HL-60 (cell line): Measurements from ENCODE around the gene EFNA3.

ENCODE experiments used
- CTCF ChIP-seq: IDR thresholded peaks from one replicate; pipeline ENCODE4 v1.5.1; 2011; ENCODE audit warnings: low read length, control low read depth, inconsistent platforms; ENCODE audit not compliant: insufficient read depth
- REST ChIP-seq: IDR thresholded peaks from 2 replicates; pipeline ENCODE4 v1.6.1; 2012; ENCODE audit warnings: low read depth; ENCODE audit not compliant: insufficient replicate concordance

- TF ChIP-seq REST (no peak), CTCF (no peak)
Measured at GRCh38 chr1:155048449-155049334, 29.9 kb upstream of the EFNA3 start.
